Measurements from ENCODE around the gene CNTNAP5. TPM values are rescaled to one million over a fixed set of nuclear protein-coding genes. Genes with fewer than 3 reads are reported as not detected.

Gene CNTNAP5
- total and polyA plus RNA-seq, 9 of the 15 experiments (the other 6 are each of a cell fraction or from before 2014, with no cell fraction given): not detected

DNA sequence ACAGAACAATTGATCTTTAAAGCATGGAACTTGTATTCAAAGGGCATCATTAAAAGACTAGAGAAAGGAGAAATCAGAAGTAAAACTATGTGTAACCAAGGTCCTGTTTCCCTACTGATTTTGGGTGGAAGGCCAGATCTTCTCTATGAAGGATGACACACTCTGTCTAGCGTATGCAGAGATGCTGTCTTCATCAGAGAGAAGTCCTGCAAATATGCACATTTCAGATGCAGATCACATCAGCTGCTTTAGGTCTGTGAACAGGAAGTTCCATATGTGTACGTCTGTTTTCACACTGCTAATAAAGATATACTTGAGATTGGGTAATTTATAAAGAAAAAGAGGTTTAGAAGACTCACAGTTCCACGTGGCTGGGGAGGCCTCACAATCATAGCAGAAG lies 857.3 kb downstream of the CNTNAP5 start (continued):
- no peak for TF ChIP-seq DDX20 (tag; IDR thresholded peaks at IDR 0.05; ENCODE audit: low read depth)
- TF ChIP-seq, protein P1, sequence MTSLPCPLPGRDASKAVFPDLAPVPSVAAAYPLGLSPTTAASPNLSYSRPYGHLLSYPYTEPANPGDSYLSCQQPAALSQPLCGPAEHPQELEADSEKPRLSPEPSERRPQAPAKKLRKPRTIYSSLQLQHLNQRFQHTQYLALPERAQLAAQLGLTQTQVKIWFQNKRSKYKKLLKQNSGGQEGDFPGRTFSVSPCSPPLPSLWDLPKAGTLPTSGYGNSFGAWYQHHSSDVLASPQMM (CRISPR knock-in tag; IDR thresholded peaks at IDR 0.05): no peak
- no peak for TF ChIP-seq ZNF140 (CRISPR knock-in tag; IDR thresholded peaks at IDR 0.05)

DNA sequence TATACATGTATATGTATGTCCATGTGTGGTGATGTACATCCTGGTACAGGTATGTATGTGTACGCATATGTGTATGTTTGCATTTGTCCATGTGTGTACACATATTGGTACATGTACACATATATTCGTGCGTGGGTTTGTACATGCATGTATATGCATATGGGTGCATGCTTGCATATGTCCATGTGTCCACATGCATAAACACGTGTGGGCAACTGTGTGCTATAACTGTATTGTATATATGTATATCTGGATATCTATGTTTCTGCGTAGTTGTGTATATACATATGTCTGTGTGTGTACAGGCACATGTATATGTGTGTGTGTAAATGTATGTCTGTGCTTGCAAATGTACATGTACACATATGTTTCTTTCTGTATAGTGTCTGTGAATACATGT lies 858.5 kb downstream of the CNTNAP5 start:
- intact Hi-C loops (cut with micrococcal nuclease) (no loop called here), in situ Hi-C loops (cut with MboI) (no loop called here)
- Histone ChIP-seq H3K9me1 (ENCODE audit: control insufficient read depth, insufficient read depth, low read length) (no peaks in the 10 kb centered on the region), H3K4me1 (replicated peaks in 1 of 2; ENCODE audit: control insufficient read depth in 2 of 2, insufficient read depth in 2 of 2, low read length in 2 of 2) (no peaks in the 10 kb centered on the region), H3K27me3 (ENCODE audit: control insufficient read depth in 2 of 2, insufficient read depth in 2 of 2, low read length in 2 of 2) (no peaks in the 10 kb centered on the region), H3K9ac (ENCODE audit: insufficient read depth in 1 of 2, low read depth in 2 of 2, low read length in 2 of 2) (no peak overlapping the region), H3K9me3 (replicated peaks; ENCODE audit: control insufficient read depth, insufficient read depth, low read depth, low read length) (no peaks in the 10 kb centered on the region; the same call in 1 of the 2 replicates), H3K4me2 (ENCODE audit: insufficient read depth, low read length) (no peak overlapping the region), H3K36me3 (ENCODE audit: control insufficient read depth, insufficient read depth, low read length) (no peaks in the 10 kb centered on the region), H3K4me3 (no peak overlapping the region), H2AFZ (ENCODE audit: low read depth, low read length) (no peak overlapping the region), H3K27ac (ENCODE audit: extremely low read depth, low read depth, low read length) (no peak overlapping the region), H4K20me1 (replicated peaks; ENCODE audit: control insufficient read depth, insufficient read depth, low read length) (no peaks in the 10 kb centered on the region), H3K79me2 (ENCODE audit: control insufficient read depth, insufficient read depth, low read length) (no peaks in the 10 kb centered on the region)
- POLR2A ChIA-PET: no interaction called here
- 11% methylated on average over 5 of the region's 5 CpGs for WGBS (ENCODE audit: insufficient coverage, low coverage, missing lambda C conversion rate)
- ATAC-seq (no peak), FAIRE-seq (no peak), DNase-seq (ENCODE audit: extremely low read depth in 1 of 4, low spot score in 3 of 4) (no peak)
- no TSS peak for BruUV-seq (replicated peaks)
- CTCF ChIA-PET (ENCODE audit: low intra/inter-chr PET ratio): no interaction called here
- TF ChIP-seq HNRNPH1 (optimal IDR thresholded peaks at IDR 0.05; ENCODE audit: low read depth, low read length) (no peak), LEF1 (IDR thresholded peaks at IDR 0.05) (no peak), ZNF830 (CRISPR knock-in tag; IDR thresholded peaks at IDR 0.05) (no peak)
- TF ChIP-seq, protein P2, sequence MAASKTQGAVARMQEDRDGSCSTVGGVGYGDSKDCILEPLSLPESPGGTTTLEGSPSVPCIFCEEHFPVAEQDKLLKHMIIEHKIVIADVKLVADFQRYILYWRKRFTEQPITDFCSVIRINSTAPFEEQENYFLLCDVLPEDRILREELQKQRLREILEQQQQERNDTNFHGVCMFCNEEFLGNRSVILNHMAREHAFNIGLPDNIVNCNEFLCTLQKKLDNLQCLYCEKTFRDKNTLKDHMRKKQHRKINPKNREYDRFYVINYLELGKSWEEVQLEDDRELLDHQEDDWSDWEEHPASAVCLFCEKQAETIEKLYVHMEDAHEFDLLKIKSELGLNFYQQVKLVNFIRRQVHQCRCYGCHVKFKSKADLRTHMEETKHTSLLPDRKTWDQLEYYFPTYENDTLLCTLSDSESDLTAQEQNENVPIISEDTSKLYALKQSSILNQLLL (CRISPR knock-in tag; IDR thresholded peaks at IDR 0.05; ENCODE audit: borderline replicate concordance): no peak
- TF ChIP-seq, protein P3, sequence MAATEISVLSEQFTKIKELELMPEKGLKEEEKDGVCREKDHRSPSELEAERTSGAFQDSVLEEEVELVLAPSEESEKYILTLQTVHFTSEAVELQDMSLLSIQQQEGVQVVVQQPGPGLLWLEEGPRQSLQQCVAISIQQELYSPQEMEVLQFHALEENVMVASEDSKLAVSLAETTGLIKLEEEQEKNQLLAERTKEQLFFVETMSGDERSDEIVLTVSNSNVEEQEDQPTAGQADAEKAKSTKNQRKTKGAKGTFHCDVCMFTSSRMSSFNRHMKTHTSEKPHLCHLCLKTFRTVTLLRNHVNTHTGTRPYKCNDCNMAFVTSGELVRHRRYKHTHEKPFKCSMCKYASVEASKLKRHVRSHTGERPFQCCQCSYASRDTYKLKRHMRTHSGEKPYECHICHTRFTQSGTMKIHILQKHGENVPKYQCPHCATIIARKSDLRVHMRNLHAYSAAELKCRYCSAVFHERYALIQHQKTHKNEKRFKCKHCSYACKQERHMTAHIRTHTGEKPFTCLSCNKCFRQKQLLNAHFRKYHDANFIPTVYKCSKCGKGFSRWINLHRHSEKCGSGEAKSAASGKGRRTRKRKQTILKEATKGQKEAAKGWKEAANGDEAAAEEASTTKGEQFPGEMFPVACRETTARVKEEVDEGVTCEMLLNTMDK (IDR thresholded peaks at IDR 0.05; ENCODE audit: borderline replicate concordance, insufficient read depth, low read depth, low read length, poor library complexity, severe bottlenecking): no peak

Measured in K562 (cell line).